SK-N-DZ (cell line): Measurements from ENCODE around the gene RFX7. TPM values are rescaled to one million over a fixed set of nuclear protein-coding genes. Genes with fewer than 3 reads are reported as not detected.
"Not testable (repeated sequence)": the region's sequence is repeated elsewhere in the genome, so short reads cannot be mapped to it uniquely, and the experiment has no call there.

ENCODE experiments used
- DNase-seq: peaks from one replicate; pipeline ENCODE4 v3.0.0-alpha.2; 2015; ENCODE audit warnings: low spot score
- polyA plus RNA-seq, 2 experiments: library from polyadenylated mRNA; depleted of rRNA; stranded (reverse); fragments of >200 nt; gene quantifications; 2 replicates each; pipeline ENCODE4 v1.2.3, GENCODE V29; 2014

Gene RFX7
- polyA plus RNA-seq (2014; cell fraction: cytosol; rRNA removed), result 8.2 and 8.7 TPM in 2 replicates
- polyA plus RNA-seq (2014; cell fraction: nucleus; rRNA removed), result 11.5 and 15.4 TPM in 2 replicates

- peak; percentile 76 for DNase-seq
Observed at GRCh38 chr15:56243163-56244037, at the start of gene RFX7. RFX7 (minus strand) TSS chr15:56243879; CDS start chr15:56243285, 594 bp downstream.

- DNase-seq, result no peak
Observed at GRCh38 chr15:56292546-56293316, 49.1 kb upstream of the RFX7 start.

- DNase-seq, result no peak
Observed at GRCh38 chr15:56291741-56292140, 48.1 kb upstream of the RFX7 start.

- DNase-seq, result no peak
Observed at GRCh38 chr15:56286213-56286612, 42.5 kb upstream of the RFX7 start.

GRCh38 chr15:56281145-56281544 is 37.5 kb upstream of the RFX7 start:
- no peak for DNase-seq

- DNase-seq, result no peak
Observed at GRCh38 chr15:56273724-56274123, 30.0 kb upstream of the RFX7 start.

- no peak for DNase-seq
Observed at GRCh38 chr15:56272454-56272853, 28.8 kb upstream of the RFX7 start.

- not testable (repeated sequence) for DNase-seq
Observed at GRCh38 chr15:56266465-56266864, 22.8 kb upstream of the RFX7 start.

- DNase-seq, result no peak
Observed at GRCh38 chr15:56261854-56262509, 18.3 kb upstream of the RFX7 start.

- not testable (repeated sequence) for DNase-seq
Observed at GRCh38 chr15:56257306-56257705, 13.6 kb upstream of the RFX7 start.

GRCh38 chr15:56254265-56254664 is 10.6 kb upstream of the RFX7 start:
- DNase-seq, result no peak

GRCh38 chr15:56252386-56252785 is 8.7 kb upstream of the RFX7 start:
- no peak for DNase-seq

GRCh38 chr15:56251315-56252095 is 7.8 kb upstream of the RFX7 start:
- DNase-seq, result no peak

GRCh38 chr15:56250626-56251025 is 6.9 kb upstream of the RFX7 start:
- no peak for DNase-seq

- DNase-seq, result peak; percentile 46
Observed at GRCh38 chr15:56249092-56249491, 5.4 kb upstream of the RFX7 start.

- DNase-seq, result no peak
Observed at GRCh38 chr15:56248311-56248992, 4.8 kb upstream of the RFX7 start.

- DNase-seq, result no peak
Observed at GRCh38 chr15:56247266-56247665, 3.6 kb upstream of the RFX7 start.

- peak; percentile 88 for DNase-seq
Observed at GRCh38 chr15:56245871-56246814, 2.5 kb upstream of the RFX7 start.

GRCh38 chr15:56244811-56245576 is 1.3 kb upstream of the RFX7 start:
- DNase-seq, result peak; percentile 43
